WTC11 (cell line): ENCODE results near the gene CAPN2. TPM values are rescaled to one million over a fixed set of nuclear protein-coding genes. Genes with fewer than 3 reads are reported as not detected.

Experiments
- ATAC-seq: fragments of 200-7000 bp; cut with Tn5 transposase; 2 replicates; pipeline ENCODE4 v1.10.0; 2021; ENCODE audit warnings: mild to moderate bottlenecking, moderate library complexity
- CTCF ChIA-PET: fragments of 300-600 bp; sonication (Branson Sonifier 250); formaldehyde crosslinking; loops from one replicate; lab custom pipeline; 2021; ENCODE audit warnings: antibody characterized with exemption; lab: Charles Lee
- POLR2A ChIA-PET: fragments of 350-600 bp; sonication (Branson Sonifier 250); formaldehyde crosslinking; loops from one replicate; lab custom pipeline; 2021; ENCODE audit warnings: antibody characterized with exemption; lab: Charles Lee
- DNase-seq: peaks from one replicate; pipeline ENCODE4 v3.0.0; 2021; ENCODE audit warnings: low spot score
- H3K27ac Mint-ChIP-seq: 2 replicates; pipeline ENCODE4 v1.8.0; 2021; ENCODE audit warnings: mixed read lengths
- H3K27me3 Mint-ChIP-seq: 2 replicates; pipeline ENCODE4 v1.8.0; 2021; ENCODE audit warnings: low read depth, mild to moderate bottlenecking, moderate library complexity, mixed read lengths
- H3K36me3 Mint-ChIP-seq: 2 replicates; pipeline ENCODE4 v1.8.0; 2021; ENCODE audit warnings: mixed read lengths
- H3K4me1 Mint-ChIP-seq: 2 replicates; pipeline ENCODE4 v1.8.0; 2022; ENCODE audit warnings: mixed read lengths
- H3K4me3 Mint-ChIP-seq: 2 replicates; pipeline ENCODE4 v1.8.0; 2021; ENCODE audit warnings: mild to moderate bottlenecking, moderate library complexity, mixed read lengths
- H3K9me3 Mint-ChIP-seq: 2 replicates; pipeline ENCODE4 v1.8.0; 2021; ENCODE audit warnings: mixed read lengths
- AFF4 ChIP-seq: sonication (generic); formaldehyde crosslinking; IDR thresholded peaks from 2 replicates; pipeline ENCODE4 v1.8.1; 2023; ENCODE audit warnings: mild to moderate bottlenecking, missing genetic modification reagents, borderline replicate concordance
- ATF1 ChIP-seq: sonication (generic); formaldehyde crosslinking; IDR thresholded peaks from 2 replicates; pipeline ENCODE4 v1.8.1; 2023; ENCODE audit warnings: mild to moderate bottlenecking, moderate library complexity, missing genetic modification reagents
- ATF6 ChIP-seq: sonication (generic); formaldehyde crosslinking; IDR thresholded peaks from 2 replicates; pipeline ENCODE4 v1.8.1; 2023; ENCODE audit warnings: mild to moderate bottlenecking, missing genetic modification reagents
- CDX4 ChIP-seq: fragments of 250-450 bp; sonication (Bioruptor Pico); IDR thresholded peaks from 2 replicates; pipeline ENCODE4 v1.9.0; 2021; ENCODE audit warnings: moderate library complexity, mild to moderate bottlenecking, inconsistent platforms, borderline replicate concordance
- CTCF ChIP-seq: fragments of 200-600 bp; IDR thresholded peaks from 2 replicates; pipeline ENCODE4 v1.8.0; 2022; ENCODE audit warnings: antibody characterized with exemption
- E2F5 ChIP-seq: sonication (generic); formaldehyde crosslinking; IDR thresholded peaks from 2 replicates; pipeline ENCODE4 v1.8.1; 2022; ENCODE audit warnings: mild to moderate bottlenecking, moderate library complexity, missing genetic modification reagents
- ETV6 ChIP-seq: sonication (generic); formaldehyde crosslinking; IDR thresholded peaks from 2 replicates; pipeline ENCODE4 v1.8.1; 2022; ENCODE audit warnings: mild to moderate bottlenecking, missing genetic modification reagents
- IRF1 ChIP-seq: sonication (generic); formaldehyde crosslinking; IDR thresholded peaks from 2 replicates; pipeline ENCODE4 v1.8.0; 2023; ENCODE audit warnings: missing genetic modification reagents
- PREB ChIP-seq: sonication (generic); formaldehyde crosslinking; IDR thresholded peaks from 2 replicates; pipeline ENCODE4 v1.8.1; 2022; ENCODE audit warnings: mild to moderate bottlenecking, missing genetic modification reagents, moderate library complexity, borderline replicate concordance
- PRRX2 ChIP-seq: fragments of 250-450 bp; sonication (Bioruptor Pico); IDR thresholded peaks from 2 replicates; pipeline ENCODE4 v1.8.0; 2021; ENCODE audit warnings: mild to moderate bottlenecking
- SMAD3 ChIP-seq: sonication (generic); formaldehyde crosslinking; IDR thresholded peaks from 2 replicates; pipeline ENCODE4 v1.8.0; 2022; ENCODE audit warnings: missing genetic modification reagents, mild to moderate bottlenecking, borderline replicate concordance
- SMAD4 ChIP-seq: sonication (generic); formaldehyde crosslinking; IDR thresholded peaks from 2 replicates; pipeline ENCODE4 v1.8.0; 2022; ENCODE audit warnings: mild to moderate bottlenecking, missing genetic modification reagents
- TEAD1 ChIP-seq: sonication (generic); formaldehyde crosslinking; IDR thresholded peaks from 2 replicates; pipeline ENCODE4 v1.8.0; 2022; ENCODE audit warnings: mild to moderate bottlenecking, missing genetic modification reagents
- total RNA-seq: library from RNA; stranded (reverse); gene quantifications from 3 replicates; pipeline ENCODE4 v1.2.3, GENCODE V29; 2021

Gene CAPN2
- total RNA-seq, 1 experiment from 2014 or later = 21.3 TPM

- no peak for TF ChIP-seq AFF4 (CRISPR knock-in tag)
- TF ChIP-seq, all 79 proteins: peak for 0
Observed at GRCh38 chr1:223750730-223751570, 38.6 kb downstream of the CAPN2 start (continued).

- Mint-ChIP-seq H3K9me3 (no peaks in the 10 kb centered on the region), H3K4me1 (peaks cover 20% of the 10 kb centered on the region), H3K27me3 (peaks cover 26% of the 10 kb centered on the region), H3K4me3 (no peak overlapping the region), H3K27ac (no peak overlapping the region), H3K36me3 (peaks cover 3% of the 10 kb centered on the region; the same call in 1 of the 2 replicates)
- ATAC-seq = no peak
- no peak for DNase-seq
- ChIA-PET CTCF (interaction anchor here (1.1 to 3.6 kb wide), 4 partner anchors 26 to 56 kb away, joined by 3 to 34 read pairs (median 9); partner anchors contain the start of gene CAPN2), POLR2A (interaction anchor here (0.5 to 1.3 kb wide), 2 partner anchors 10 to 124 kb away, joined by 3 read pairs; no protein-coding TSS in a partner anchor)
- TF ChIP-seq SMAD4 (CRISPR knock-in tag) (no peak), CTCF (no peak), SMAD3 (no peak), ETV6 (CRISPR knock-in tag) (no peak), TEAD1 (CRISPR knock-in tag) (no peak), IRF1 (no peak), ATF1 (CRISPR knock-in tag) (no peak), E2F5 (CRISPR knock-in tag) (no peak), CDX4 (CRISPR knock-in tag) (no peak), PREB (CRISPR knock-in tag) (no peak), ATF6 (CRISPR knock-in tag) (no peak), PRRX2 (CRISPR knock-in tag) (no peak)
Observed at GRCh38 chr1:223751696-223752095, 39.4 kb downstream of the CAPN2 start.
